Activated CD4-positive, alpha-beta T cell treated with anti-CD3 and anti-CD28 coated beads for 24 hours (primary cell): ENCODE data around the gene DDX10.
"Not testable (repeated sequence)": the region's sequence is repeated elsewhere in the genome, so short reads cannot be mapped to it uniquely, and the experiment has no call there.

Experiments
- DNase-seq, 2 donors: peaks; one replicate each; pipeline ENCODE4 v3.0.0-alpha.2; 2020; ENCODE audit warnings: low read depth in 2 of 2

The DDX10 gene

GRCh38 chr11:108664730-108665525 is at the start of gene DDX10:
Gene DDX10 (plus strand): TSS chr11:108665069. CDS start chr11:108665154, 85 bp downstream.
- DNase-seq: peak; percentile 95

- no peak for DNase-seq
Measured at GRCh38 chr11:108616549-108616948, 48.3 kb upstream of the DDX10 start.

- no peak for DNase-seq
Measured at GRCh38 chr11:108617055-108617454, 47.8 kb upstream of the DDX10 start.

- DNase-seq: no peak
Measured at GRCh38 chr11:108618529-108618928, 46.3 kb upstream of the DDX10 start.

- no peak for DNase-seq
Measured at GRCh38 chr11:108620958-108621772, 43.7 kb upstream of the DDX10 start.

GRCh38 chr11:108622341-108622740 is 42.5 kb upstream of the DDX10 start:
- DNase-seq: no peak

GRCh38 chr11:108624196-108624925 is 40.5 kb upstream of the DDX10 start:
- DNase-seq: no peak

GRCh38 chr11:108628326-108628725 is 36.5 kb upstream of the DDX10 start:
- DNase-seq: no peak

GRCh38 chr11:108628812-108629211 is 36.1 kb upstream of the DDX10 start:
- no peak for DNase-seq

- no peak for DNase-seq
Measured at GRCh38 chr11:108629274-108629673, 35.6 kb upstream of the DDX10 start.

GRCh38 chr11:108632041-108632704 is 32.7 kb upstream of the DDX10 start:
- no peak for DNase-seq

GRCh38 chr11:108635106-108635505 is 29.8 kb upstream of the DDX10 start:
- no peak for DNase-seq

GRCh38 chr11:108636222-108636621 is 28.6 kb upstream of the DDX10 start:
- no peak for DNase-seq

GRCh38 chr11:108639146-108639545 is 25.7 kb upstream of the DDX10 start:
- no peak for DNase-seq

GRCh38 chr11:108641752-108642151 is 23.1 kb upstream of the DDX10 start:
- DNase-seq: not testable (repeated sequence)

GRCh38 chr11:108643974-108644373 is 20.9 kb upstream of the DDX10 start:
- DNase-seq: no peak

- DNase-seq: no peak
Measured at GRCh38 chr11:108645970-108646369, 18.9 kb upstream of the DDX10 start.

GRCh38 chr11:108647387-108647700 is 17.5 kb upstream of the DDX10 start:
- DNase-seq: no peak

GRCh38 chr11:108647701-108648527 is 17.0 kb upstream of the DDX10 start:
- DNase-seq: peak; percentile 44 to 54

GRCh38 chr11:108648528-108648885 is 16.4 kb upstream of the DDX10 start:
- no peak for DNase-seq

- DNase-seq: not testable (repeated sequence)
Measured at GRCh38 chr11:108654100-108654499, 10.8 kb upstream of the DDX10 start.
